Stimulated activated CD8-positive, alpha-beta memory T cell treated with anti-CD3 and anti-CD28 coated beads, Interleukin-4, amount 100 ng/mL, for 4 hours (primary cell): Measurements from ENCODE around the gene BMPR1B.

Source experiments
- DNase-seq, 2 donors: peaks; one replicate each; pipeline ENCODE4 v3.0.0-alpha.2; 2020; ENCODE audit warnings: low read depth in 2 of 2, low spot score in 1 of 2

The BMPR1B gene

GRCh38 chr4:94947681-94948108, 189.9 kb downstream of the BMPR1B start:
- DNase-seq = no peak

DNA sequence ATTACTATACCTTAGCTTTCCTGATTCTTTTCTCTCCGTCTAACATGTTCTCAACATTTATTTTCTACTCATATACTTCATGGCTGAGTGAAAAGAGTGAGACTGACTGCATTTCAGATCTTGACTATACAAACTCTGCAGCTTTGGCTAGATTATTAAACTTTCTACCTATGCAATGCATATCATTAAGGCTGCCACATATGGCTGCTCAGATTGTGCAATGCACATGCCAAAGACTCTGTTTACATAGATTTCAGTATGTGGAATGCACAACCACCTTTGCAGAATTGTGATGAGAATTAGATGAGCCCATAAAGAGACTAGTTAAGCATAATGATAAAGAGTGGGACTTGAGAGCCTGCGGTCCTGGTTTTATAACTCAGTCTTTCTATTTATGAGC, 196.5 kb downstream of the BMPR1B start:
- DNase-seq = no peak

- DNase-seq = no peak
These were observed 199.3 kb downstream of the BMPR1B start for GRCh38 chr4:94957030-94957429.

DNA sequence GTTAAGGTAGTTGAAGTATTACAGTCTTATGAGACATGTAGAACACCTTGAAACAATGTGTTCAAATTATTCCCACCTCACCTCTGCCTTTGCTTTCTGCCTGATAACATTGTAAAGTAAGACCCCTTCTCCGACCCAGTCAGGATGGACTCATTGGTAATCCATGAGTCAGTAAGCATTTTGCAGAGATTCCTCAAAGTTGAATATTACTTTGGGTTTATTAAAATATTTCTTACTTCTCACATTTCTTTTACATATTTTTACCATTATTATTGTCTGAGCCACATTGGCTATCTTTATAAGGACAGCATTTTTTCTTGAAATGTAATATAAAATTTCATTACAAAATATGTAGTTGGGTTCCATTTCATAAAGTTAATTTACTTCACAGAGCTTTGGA, 201.6 kb downstream of the BMPR1B start:
- no peak for DNase-seq

DNA sequence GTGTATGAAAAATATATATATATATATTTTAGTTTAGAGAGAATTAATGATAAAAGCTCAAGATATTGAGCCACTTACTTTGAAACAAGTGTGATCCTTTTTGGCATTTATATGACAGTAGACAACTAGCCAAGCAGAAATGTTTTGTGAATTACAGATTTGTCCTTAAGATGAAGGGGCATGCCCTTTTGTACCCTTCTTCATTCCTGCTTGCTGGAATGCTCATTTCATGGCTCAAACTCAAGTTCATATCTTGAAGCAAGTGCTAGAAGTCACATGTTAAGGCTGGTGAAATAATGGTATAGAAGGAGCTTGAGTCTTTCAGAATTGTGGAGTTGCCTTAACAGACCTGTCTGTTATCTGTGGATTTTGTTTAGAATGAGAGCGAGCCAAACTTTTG, 203.0 kb downstream of the BMPR1B start:
- DNase-seq = no peak

GRCh38 chr4:94961420-94961819, 203.7 kb downstream of the BMPR1B start:
- no peak for DNase-seq

DNA sequence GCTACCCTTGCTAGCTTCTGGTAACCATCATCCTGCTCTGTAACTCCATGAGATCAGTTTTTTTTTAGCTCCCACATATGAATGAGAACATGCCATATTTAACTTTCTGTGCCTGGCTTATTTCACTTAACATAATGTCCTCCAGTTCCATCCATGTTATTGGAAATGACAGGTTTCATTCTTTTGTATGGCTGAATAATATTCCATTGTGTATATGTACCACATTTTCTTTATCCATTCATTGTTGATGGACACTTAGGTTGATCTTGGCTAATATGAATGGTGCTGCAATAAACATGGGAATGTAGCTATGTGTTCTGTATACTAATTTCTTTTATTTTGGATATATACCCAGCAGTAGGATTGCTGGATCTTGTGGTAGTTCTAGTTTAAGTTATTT, 204.7 kb downstream of the BMPR1B start:
- DNase-seq = no peak

DNA sequence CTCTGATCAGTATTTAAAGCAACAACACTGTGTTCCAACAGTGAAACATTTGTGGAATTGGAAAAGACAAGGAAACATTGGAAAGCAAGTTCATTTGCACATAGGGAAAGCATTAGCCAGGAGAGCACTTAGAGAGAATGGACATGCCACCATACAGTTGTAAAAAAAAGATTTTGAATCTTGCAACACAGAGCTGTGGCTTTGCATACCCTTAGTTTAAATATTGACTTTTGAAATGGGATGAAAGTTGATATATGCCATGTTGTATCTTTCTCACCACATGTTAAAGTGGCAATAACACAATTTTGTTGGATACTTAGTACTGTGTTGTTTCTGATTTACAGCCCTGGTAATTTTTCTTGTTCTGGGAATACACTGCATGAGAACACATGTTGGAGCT, 208.1 kb downstream of the BMPR1B start:
- no peak for DNase-seq

DNA sequence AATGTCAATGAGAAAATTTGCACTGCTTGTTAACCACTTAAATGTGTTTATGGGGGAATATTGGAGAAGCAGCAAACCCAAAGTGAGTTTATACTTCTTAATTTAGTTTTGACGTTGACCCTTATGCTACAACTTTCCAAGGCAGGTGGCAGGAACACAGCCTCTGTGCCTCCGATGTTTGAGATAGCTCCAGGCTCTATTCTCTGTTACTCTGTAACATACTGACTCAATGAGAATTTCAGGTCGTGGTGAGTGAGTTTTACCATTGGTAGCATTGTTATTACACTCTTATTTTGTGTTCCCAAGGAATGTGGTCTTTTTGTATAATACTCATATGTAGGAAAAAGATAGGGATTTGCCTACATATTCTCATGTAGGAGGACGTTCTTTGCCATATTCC, 210.7 kb downstream of the BMPR1B start:
- no peak for DNase-seq

- DNase-seq = no peak
These were observed 212.9 kb downstream of the BMPR1B start for GRCh38 chr4:94970650-94971049.

DNA sequence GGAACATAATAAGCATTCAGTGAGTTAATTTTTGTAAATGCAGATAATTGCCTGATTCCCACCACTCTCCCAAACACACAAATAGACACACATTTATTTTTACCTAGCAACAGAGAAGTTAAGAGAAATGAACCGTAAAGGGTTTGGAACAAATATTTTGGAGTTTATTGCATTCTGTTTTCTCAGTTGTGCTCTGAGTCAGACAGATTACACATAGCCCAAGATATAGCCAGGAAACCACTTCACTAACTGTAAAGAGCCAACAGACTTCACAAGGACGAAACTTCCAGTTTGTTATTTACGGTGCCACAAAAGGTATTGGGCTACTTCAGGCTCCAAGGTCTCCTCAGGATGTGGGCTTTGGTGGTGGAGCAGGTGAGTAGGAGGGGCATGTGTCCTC, 217.0 kb downstream of the BMPR1B start:
- no peak for DNase-seq

GRCh38 chr4:94976371-94977011, 218.7 kb downstream of the BMPR1B start:
- DNase-seq = no peak

DNA sequence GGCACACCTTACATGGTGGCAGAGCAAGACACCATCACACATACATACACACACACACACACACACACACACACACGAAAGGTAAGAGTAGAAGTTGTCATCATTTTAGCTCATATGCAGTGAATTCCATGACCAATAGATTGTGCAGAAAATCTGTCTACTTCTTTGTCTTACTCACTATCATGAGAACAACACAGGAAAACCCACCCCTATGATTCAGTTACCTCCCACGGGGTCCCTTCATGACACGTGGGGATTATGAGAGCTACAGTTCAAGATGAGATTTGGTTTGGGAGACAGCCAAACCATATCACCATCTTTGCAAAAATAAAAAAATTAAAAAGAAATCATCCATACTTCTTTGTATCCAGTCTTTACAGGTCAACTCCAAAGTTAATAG, 221.1 kb downstream of the BMPR1B start:
- DNase-seq = no peak

DNA sequence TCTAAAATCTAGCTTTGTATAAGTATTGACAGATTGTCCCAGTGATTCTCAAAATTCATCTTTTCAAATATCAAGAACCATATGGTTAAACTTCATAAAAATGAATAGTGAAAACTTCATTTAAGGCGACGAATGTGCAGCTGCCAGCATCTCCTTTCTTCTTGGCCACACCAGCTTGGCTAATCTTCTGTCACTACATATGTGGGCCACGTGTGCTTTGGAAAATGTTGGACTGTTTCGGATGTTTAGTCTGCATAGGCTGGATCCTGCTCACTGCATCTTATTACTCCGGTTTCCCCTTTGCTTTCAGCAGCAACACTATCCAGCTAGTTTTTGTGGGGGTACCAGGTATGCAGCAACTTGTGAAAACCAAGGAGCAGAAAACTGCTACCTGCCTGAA, 221.9 kb downstream of the BMPR1B start:
- DNase-seq = no peak

DNA sequence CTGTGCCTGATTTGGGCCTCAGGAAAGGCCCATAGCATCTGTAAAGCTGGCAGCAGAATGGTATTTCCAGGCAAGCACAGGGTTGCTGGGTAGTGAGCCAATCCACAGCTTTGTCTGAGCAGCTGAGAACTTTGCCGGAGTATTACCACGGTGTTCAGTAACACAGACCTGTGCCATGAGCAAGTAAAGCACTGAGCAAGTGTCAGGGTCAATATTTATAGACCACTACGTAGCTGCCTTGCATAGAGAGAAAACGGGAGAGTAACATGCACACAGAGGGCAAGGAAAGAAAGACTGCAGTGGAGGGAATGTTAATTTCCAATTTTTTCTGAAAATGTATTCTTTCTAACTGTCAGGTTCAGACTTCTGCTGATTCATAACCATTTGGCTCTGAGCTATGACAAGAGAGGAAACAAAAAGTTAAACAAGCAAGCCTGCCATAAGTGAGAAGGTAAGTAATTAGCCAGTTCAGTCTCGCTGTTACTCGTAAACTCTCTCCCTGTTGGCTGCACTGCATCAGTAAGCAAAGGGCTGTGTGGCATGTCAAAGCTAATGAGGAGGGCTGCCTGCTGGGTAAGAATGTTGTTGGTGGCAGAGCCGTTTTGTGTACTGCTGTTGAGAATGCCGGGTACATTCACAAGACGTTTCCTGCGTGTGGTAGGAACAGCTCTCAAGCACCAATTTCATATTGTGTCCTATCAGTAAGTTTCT, 238.1 kb downstream of the BMPR1B start:
- DNase-seq = no peak

DNA sequence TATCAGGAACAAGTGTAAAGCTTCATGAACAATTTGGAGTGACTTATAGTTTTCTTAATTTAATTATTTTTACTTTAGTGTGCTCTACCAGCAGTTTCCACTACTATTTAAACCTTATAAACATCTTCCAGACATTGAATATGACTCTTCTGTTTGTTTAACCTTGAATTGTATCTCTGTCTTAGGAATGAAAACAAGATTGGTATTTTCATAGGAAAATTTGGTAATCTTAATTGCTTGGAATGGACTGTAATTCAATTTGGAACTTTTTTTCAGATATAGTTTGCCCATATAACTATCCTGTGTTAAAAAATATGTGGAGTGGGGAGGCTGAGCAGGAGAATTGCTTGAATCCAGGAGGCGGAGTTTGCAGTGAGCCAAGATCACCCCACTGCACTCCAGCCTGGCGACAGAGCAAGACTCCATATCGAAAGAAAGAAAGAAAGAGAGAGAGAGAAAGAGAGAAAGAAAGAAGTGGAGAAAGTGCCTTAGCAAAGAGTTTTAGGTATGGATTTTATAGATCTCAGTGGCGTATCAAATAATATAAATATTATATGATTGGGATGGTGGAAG, 242.4 kb downstream of the BMPR1B start:
- no peak for DNase-seq

DNA sequence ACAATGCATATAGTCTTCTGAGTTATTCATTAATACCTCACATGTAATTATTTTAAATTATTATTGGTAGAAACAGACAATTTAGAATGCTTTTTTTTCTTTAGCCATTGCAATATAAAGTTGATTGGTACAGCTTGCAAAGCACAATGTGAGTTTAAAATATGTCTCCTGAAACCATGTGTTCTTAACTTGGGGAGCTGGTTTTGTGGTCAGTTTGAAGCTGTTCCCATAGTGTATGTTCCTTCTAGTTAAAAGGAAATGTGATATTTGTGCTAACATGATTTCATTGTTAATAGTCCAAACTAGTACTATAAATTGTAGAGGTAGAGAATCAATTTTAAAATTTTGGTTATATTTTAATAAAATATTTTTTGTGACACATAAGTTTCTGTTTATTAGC, 247.2 kb downstream of the BMPR1B start:
- DNase-seq = no peak

GRCh38 chr4:95007998-95008397, 250.2 kb downstream of the BMPR1B start:
- DNase-seq = no peak

GRCh38 chr4:95013236-95013635, 255.5 kb downstream of the BMPR1B start:
- no peak for DNase-seq

DNA sequence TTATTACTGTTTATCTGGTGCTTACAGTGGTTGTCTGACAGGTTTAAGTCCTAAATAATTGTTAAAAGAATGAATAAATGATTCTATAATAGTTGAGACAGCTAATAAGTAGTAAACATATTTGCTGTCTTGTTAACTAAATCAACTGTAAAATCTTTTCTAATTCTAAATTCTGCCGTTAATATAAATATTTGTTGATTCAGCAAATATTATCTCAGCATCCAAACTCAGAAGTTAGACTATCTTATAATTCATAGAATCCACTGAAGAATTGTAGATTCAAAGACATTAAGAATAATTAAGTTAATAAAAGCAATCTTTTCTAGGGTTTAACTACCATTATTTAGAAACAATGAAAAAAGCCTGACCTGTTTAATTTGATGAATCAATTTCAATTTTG, 256.3 kb downstream of the BMPR1B start:
- DNase-seq = no peak

DNA sequence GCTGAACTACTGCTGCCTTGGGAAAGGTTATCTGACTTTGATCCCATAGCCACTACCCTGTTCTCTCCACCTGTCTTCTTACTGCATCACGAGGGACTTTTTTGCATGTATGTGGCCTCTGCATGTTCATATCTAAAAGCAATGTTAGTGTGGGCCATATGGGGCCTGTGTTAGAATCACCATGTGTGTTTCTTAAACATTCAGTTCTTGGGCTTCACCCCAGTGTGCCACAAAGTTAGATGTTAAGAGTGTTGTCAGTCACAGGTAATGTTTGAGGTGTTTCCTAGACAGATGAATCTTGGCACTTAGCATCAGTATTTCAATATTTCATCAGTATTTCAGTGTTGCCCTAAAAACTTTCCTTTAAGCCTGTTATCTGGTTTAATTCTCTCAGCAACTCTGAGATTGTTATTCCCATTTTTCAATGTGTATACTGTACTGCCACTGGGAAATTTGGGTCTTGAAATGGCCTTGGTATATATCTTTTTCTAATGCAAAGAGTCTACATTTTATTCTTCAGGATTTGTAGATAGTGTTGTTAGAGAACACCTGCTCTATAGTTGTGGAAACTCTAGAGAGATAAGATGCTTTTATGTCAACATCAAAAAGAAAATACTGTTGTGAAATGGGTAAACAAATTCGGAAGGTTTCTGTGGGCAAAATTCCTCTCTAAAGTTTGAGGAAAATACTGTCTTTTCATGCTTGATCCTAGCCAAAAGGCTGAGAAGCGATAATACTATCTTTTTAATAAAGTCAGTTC, 259.7 kb downstream of the BMPR1B start:
- no peak for DNase-seq

- no peak for DNase-seq
These were observed 261.0 kb downstream of the BMPR1B start for GRCh38 chr4:95018785-95019184.
